BLaER1 (cell line): ENCODE measurements around the gene LURAP1L.
"Not testable (repeated sequence)": the region's sequence is repeated elsewhere in the genome, so short reads cannot be mapped to it uniquely, and the experiment has no call there.

Experiments
- H3K27ac ChIP-seq: shearing (Covaris generic); formaldehyde crosslinking; 2 replicates; pipeline ENCODE4 v1.8.1; 2022
- H3K27me3 ChIP-seq: shearing (Covaris generic); formaldehyde crosslinking; 2 replicates; pipeline ENCODE4 v1.8.1; 2022
- H3K36me3 ChIP-seq: shearing (Covaris generic); formaldehyde crosslinking; 2 replicates; pipeline ENCODE4 v1.8.1; 2022
- H3K4me1 ChIP-seq: shearing (Covaris generic); formaldehyde crosslinking; 2 replicates; pipeline ENCODE4 v1.8.1; 2022
- H3K4me2 ChIP-seq: shearing (Covaris generic); formaldehyde crosslinking; 2 replicates; pipeline ENCODE4 v1.8.1; 2022
- H3K4me3 ChIP-seq: shearing (Covaris generic); formaldehyde crosslinking; 2 replicates; pipeline ENCODE4 v1.8.1; 2022
- H3K9ac ChIP-seq: shearing (Covaris generic); formaldehyde crosslinking; 2 replicates; pipeline ENCODE4 v1.8.1; 2022
- H3K9me3 ChIP-seq: shearing (Covaris generic); formaldehyde crosslinking; 2 replicates; pipeline ENCODE4 v1.8.1; 2022
- H4K20me1 ChIP-seq: shearing (Covaris generic); formaldehyde crosslinking; 2 replicates; pipeline ENCODE4 v1.8.1; 2022
- Cebpa-rat ChIP-seq: shearing (Covaris generic); IDR thresholded peaks from 2 replicates; pipeline ENCODE4 v1.8.1; 2022

The LURAP1L gene

DNA sequence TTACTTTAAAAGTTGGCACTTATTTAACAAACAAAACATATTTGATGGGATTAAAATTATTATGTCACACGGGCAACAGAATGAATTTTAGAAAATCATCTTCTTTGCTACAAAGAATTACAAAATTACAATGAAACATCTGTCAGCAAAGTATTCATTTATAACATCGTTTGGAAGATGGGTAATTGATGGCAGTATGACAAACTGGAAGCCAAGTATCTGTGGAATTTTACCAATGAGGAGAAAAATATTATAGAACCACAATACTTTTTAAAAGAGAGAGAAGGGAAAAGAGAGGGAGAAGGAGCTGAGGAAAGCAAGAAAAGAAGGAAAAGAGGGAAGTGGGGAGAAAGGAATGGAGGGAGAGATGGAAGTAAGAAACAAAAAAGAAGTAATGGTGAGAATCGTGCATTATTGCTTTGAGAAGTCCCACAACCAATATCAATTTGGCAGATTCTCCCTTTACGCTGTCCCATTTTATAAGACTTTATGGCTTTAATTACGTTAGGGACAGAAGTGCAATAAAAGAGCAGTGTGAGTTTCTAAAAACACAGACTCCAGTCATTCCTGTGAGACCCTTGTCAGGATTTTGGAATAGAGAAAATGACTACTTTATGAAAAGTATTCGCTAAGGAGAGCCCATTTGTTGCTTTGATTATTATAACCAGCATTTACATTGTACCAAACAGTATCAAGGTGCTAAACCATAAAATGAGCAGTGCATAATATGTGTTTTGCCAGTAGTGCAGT lies 76.7 kb downstream of the LURAP1L start:
- Histone ChIP-seq H3K27me3 (no peaks in the 10 kb centered on the region), H3K9me3 (no peaks in the 10 kb centered on the region), H3K4me1 (no peaks in the 10 kb centered on the region), H4K20me1 (no peaks in the 10 kb centered on the region), H3K4me3 (no peak overlapping the region), H3K27ac (no peak overlapping the region), H3K36me3 (no peaks in the 10 kb centered on the region), H3K4me2 (no peak overlapping the region), H3K9ac (no peak overlapping the region)
- TF ChIP-seq Cebpa-rat, result no peak

DNA sequence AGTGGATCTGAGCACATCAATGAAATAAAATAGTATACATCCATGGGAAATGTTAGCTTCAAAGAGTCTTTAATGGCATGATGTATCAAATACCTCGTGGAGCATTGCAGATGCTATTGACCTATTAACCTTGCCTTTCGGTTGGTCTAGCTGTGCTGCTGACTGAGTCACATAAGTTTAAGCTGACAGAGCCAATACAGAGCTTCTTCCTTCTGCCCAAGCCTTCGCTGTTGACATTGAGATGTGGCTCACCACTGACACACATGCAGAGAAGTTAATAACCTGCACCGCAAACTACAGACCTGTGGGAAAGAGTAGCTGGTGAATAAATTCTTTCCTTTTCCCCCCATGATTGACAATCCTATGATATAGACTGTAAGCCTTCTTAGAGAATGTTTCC lies 78.2 kb downstream of the LURAP1L start:
- H3K27ac ChIP-seq, result no peak overlapping the region
- no peak overlapping the region for H3K4me3 ChIP-seq
- H3K4me2 ChIP-seq, result no peak overlapping the region
- H3K9me3 ChIP-seq, result no peaks in the 10 kb centered on the region
- TF ChIP-seq Cebpa-rat, result no peak
- no peak overlapping the region for H3K9ac ChIP-seq
- no peaks in the 10 kb centered on the region for H4K20me1 ChIP-seq
- H3K4me1 ChIP-seq, result 0 out of 2 replicates have a peak, but pooled peaks cover 4% of the 10 kb centered on the region
- H3K36me3 ChIP-seq, result no peaks in the 10 kb centered on the region
- H3K27me3 ChIP-seq, result no peaks in the 10 kb centered on the region

DNA sequence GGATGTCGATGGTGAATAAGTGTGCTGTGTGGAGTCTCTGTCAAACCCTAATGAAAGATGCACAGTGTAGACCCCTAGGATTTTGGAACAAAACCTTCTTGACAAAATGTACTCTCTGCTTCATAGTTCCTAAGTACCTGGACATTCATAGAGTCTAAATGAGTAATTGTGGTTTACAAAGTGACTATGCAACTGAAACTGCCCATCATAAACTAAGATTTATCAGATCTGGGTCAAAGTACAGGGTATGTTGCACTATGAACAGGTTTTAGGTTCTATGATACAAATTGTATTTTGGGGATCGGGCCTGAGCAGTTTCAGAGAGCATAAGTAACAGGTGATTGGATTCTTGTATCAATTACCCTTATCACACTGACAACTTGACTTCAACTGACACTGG lies 79.4 kb downstream of the LURAP1L start:
- H3K4me1 ChIP-seq, result 0 out of 2 replicates have a peak, but pooled peaks cover 4% of the 10 kb centered on the region
- TF ChIP-seq Cebpa-rat, result no peak

DNA sequence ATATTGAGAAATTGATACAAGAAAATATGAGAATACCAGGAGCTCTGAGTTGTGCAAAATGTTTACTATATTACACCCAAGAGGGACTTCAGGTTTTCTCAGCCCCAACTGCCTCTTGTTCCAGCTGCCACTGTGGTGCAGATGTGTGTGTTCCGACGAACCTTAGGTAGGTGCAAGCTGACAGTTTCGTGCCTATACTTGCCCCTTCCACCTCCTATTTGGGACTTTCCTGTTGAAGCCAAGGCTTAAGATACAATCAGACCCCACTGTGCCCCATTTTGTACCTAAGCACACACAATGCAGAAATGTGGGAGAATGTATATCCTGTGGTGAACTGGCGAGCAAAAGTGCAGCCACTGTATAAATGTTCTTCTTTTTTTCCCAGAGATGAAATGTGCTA lies 80.2 kb downstream of the LURAP1L start:
- 0 out of 2 replicates have a peak, but pooled peaks cover 4% of the 10 kb centered on the region for H3K4me1 ChIP-seq
- no peaks in the 10 kb centered on the region for H4K20me1 ChIP-seq
- H3K4me3 ChIP-seq, result no peak overlapping the region
- H3K4me2 ChIP-seq, result no peak overlapping the region
- H3K9me3 ChIP-seq, result no peaks in the 10 kb centered on the region
- TF ChIP-seq Cebpa-rat, result no peak
- H3K27ac ChIP-seq, result no peak overlapping the region
- H3K27me3 ChIP-seq, result no peaks in the 10 kb centered on the region
- H3K36me3 ChIP-seq, result no peaks in the 10 kb centered on the region
- no peak overlapping the region for H3K9ac ChIP-seq

More for the DNA sequence above, 79.4 kb downstream of the LURAP1L start:
- no peaks in the 10 kb centered on the region for H3K9me3 ChIP-seq
- no peaks in the 10 kb centered on the region for H3K36me3 ChIP-seq
- H3K27me3 ChIP-seq, result no peaks in the 10 kb centered on the region
- H3K9ac ChIP-seq, result no peak overlapping the region
- H3K27ac ChIP-seq, result no peak overlapping the region
- H3K4me2 ChIP-seq, result no peak overlapping the region
- no peaks in the 10 kb centered on the region for H4K20me1 ChIP-seq
- no peak overlapping the region for H3K4me3 ChIP-seq

DNA sequence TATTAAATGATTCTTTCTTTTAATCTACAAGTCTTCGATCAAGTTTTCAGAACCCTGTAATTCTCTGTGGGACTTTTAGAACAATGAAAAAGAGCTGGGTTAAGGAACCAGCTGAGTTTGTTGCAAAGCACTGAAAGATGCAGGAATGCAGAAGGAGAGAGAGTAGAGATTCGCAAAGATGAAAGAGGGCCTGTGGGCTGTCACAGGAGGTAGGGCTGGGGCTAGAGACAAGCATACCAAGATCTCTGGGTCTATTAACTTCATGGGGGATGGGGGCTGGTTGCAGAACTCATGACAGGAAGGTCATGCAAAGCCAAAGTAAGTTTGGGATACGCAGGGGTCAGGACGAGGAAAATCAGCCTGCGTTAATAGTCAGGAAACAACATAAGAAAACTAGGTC lies 81.8 kb downstream of the LURAP1L start:
- no peak for TF ChIP-seq Cebpa-rat
- Histone ChIP-seq H3K27ac (no peak overlapping the region), H3K4me2 (no peak overlapping the region), H4K20me1 (no peaks in the 10 kb centered on the region), H3K4me1 (0 out of 2 replicates have a peak, but pooled peaks cover 4% of the 10 kb centered on the region), H3K27me3 (no peaks in the 10 kb centered on the region), H3K4me3 (no peak overlapping the region), H3K9ac (no peak overlapping the region), H3K9me3 (no peaks in the 10 kb centered on the region), H3K36me3 (no peaks in the 10 kb centered on the region)

DNA sequence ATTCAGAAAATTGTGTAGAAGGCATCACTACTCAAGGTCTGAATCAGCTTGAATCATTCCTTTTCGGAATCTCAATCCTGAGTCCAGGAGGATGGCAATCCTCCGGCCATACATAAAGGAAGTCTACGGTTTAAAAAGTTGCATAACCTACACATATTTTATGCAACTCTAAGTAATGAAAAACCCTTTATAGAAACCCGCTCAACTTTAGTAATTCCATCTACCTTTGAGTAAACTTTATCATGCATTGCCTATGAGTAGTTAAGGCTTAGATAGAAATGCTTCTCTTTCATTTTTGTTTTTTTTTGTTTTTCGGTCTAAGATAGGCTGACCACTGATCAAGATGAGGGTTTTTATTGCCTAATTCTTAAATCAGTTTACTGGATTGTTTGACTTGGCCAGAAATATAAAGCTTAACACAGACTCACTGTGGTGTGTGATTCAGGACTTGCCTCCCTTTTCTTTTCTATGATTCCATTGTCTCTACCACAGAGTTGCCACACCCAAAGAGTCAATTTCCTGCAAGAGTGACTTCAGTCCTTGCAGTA lies 85.0 kb downstream of the LURAP1L start:
- Histone ChIP-seq H3K27me3 (no peaks in the 10 kb centered on the region), H3K36me3 (no peaks in the 10 kb centered on the region), H3K27ac (no peak overlapping the region), H3K4me2 (no peak overlapping the region), H3K9ac (no peak overlapping the region), H3K4me1 (0 out of 2 replicates have a peak, but pooled peaks cover 4% of the 10 kb centered on the region), H3K9me3 (no peaks in the 10 kb centered on the region), H4K20me1 (no peaks in the 10 kb centered on the region), H3K4me3 (no peak overlapping the region)
- TF ChIP-seq Cebpa-rat, result no peak

DNA sequence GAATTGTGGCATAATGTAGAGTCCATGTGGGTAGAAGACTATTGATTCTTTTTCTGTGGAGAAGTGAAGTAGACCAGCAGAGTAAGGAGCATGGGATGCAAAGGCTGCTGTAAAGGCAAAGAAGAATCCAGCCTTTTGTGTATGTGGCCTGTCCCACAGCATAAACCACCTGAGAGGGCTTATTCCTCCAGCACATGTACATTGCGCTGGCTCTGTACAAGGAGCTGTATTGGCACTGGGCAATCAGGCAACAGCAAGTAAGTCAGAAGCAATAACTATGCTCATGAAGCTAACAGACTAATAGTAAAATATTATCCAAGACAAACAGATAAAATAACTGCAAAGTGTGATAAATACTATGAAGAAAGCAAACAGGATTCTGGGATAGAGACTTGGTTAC lies 86.2 kb downstream of the LURAP1L start:
- no peak overlapping the region for H3K27ac ChIP-seq
- H3K27me3 ChIP-seq, result no peaks in the 10 kb centered on the region
- TF ChIP-seq Cebpa-rat, result no peak

DNA sequence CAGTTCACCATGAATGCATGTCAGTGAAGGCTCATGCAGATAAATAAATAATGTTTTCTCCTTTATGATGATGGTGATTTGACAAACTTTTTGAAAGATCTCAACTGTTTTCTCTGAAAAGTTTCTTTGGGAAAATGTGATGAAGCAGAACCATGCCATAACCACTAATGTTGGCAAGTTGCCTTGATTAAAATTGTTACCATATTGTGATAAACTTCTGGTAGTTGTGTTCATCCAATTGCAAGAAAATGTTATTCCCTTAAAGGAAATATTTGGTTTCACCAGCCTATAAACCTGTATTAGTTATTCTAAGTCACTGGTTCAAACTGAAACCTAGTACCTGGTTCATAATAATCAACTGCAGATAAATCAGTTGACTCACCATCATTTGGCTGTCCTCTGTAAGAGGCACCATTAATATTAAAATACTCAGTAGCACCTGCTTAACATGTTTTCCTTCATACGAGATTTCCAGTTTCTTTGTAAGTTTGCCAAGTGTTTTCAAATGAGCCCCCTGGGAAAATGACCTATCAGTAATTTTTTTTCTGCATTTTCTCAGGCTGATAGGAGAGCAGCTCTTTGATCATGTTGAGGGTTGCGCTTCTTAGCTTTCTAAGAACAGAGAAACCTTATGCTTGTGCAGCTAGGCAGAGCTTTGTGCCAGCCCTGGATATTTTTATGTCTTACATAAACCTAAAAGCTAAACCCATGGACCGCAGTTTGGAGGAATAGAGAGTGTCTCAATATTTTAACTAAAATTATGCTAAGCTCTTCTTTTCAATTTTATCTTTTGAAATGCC lies 88.0 kb downstream of the LURAP1L start:
- no peaks in the 10 kb centered on the region for H3K27me3 ChIP-seq
- no peaks in the 10 kb centered on the region for H4K20me1 ChIP-seq
- H3K27ac ChIP-seq, result no peak overlapping the region
- H3K4me2 ChIP-seq, result no peak overlapping the region
- TF ChIP-seq Cebpa-rat, result no peak
- H3K4me3 ChIP-seq, result no peak overlapping the region
- H3K4me1 ChIP-seq, result no peaks in the 10 kb centered on the region
- H3K36me3 ChIP-seq, result no peaks in the 10 kb centered on the region
- H3K9ac ChIP-seq, result no peak overlapping the region
- no peaks in the 10 kb centered on the region for H3K9me3 ChIP-seq

More for the DNA sequence above, 86.2 kb downstream of the LURAP1L start:
- no peak overlapping the region for H3K4me3 ChIP-seq
- H3K4me2 ChIP-seq, result no peak overlapping the region
- no peaks in the 10 kb centered on the region for H4K20me1 ChIP-seq
- H3K9ac ChIP-seq, result no peak overlapping the region
- no peaks in the 10 kb centered on the region for H3K36me3 ChIP-seq
- 0 out of 2 replicates have a peak, but pooled peaks cover 4% of the 10 kb centered on the region for H3K4me1 ChIP-seq
- H3K9me3 ChIP-seq, result no peaks in the 10 kb centered on the region

DNA sequence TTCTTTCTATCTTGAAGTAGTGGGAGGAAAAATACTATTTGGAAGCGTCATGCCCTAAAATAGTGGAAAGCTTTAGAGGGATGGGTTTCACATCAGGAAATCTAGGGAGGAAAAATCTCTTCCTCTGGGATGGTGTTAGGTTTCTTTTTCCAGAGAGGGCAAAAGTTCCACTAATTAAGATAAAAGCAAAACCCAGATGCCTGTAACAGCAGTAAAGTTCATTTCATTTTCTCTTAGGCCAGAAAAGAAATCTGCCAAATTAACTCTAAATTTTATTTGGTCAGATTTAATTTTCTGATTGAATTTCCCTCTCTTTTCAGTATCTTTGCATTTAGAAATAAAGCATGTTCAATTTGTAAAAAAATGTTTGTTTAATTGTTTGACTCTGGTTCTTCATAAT lies 88.8 kb downstream of the LURAP1L start:
- Histone ChIP-seq H3K9ac (no peak overlapping the region), H3K4me3 (no peak overlapping the region), H3K27me3 (no peaks in the 10 kb centered on the region), H3K9me3 (no peaks in the 10 kb centered on the region), H3K36me3 (no peaks in the 10 kb centered on the region), H3K4me2 (no peak overlapping the region), H3K27ac (no peak overlapping the region), H3K4me1 (no peaks in the 10 kb centered on the region), H4K20me1 (no peaks in the 10 kb centered on the region)
- TF ChIP-seq Cebpa-rat, result no peak

DNA sequence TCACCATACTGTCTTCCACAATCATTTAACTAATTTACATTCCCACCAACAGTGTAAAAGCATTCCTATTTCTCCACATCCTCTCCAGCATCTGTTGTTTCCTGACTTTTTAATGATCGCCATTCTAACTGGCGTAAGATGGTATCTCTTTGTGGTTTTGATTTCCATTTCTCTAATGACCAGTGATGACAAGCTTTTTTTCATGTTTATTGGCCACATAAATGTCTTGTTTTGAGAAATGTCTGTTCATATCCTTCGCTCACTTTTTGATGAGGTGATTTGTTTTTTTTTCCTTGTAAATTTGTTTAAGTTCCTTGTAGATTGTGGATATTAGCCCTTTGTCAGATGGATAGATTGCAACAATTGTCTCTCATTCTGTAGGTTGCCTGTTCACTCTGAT lies 90.6 kb downstream of the LURAP1L start:
- H3K4me2 ChIP-seq, H3K27me3 ChIP-seq, H3K4me3 ChIP-seq, H4K20me1 ChIP-seq, H3K36me3 ChIP-seq, H3K27ac ChIP-seq, H3K4me1 ChIP-seq, H3K9me3 ChIP-seq, H3K9ac ChIP-seq: not testable (repeated sequence)
